ENCODE results near the gene EPB41L4A.

- no peak for TF ChIP-seq CTCF (IDR thresholded peaks at IDR 0.05)
- TF ChIP-seq POLR2A (IDR thresholded peaks at IDR 0.05) = no peak
These were observed 26.7 kb upstream of the EPB41L4A start for GRCh38 chr5:112445626-112446350.
